Epithelial cell of proximal tubule (primary cell): ENCODE results near the gene ROR1. TPM values are rescaled to one million over a fixed set of nuclear protein-coding genes. Genes with fewer than 3 reads are reported as not detected.

Experiments used
- DNase-seq: peaks from one replicate; pipeline ENCODE4 v3.0.0-alpha.2; 2011; ENCODE audit warnings: low read depth
- H3K4me3 ChIP-seq: 2 replicates; pipeline ENCODE4 v1.5.1; 2011; ENCODE audit warnings: low read depth, mild to moderate bottlenecking, low read length
- CTCF ChIP-seq: conservative IDR thresholded peaks from 2 replicates; pipeline ENCODE4 v1.5.1; 2012; ENCODE audit warnings: low read depth, mild to moderate bottlenecking, low read length
- total RNA-seq: library from RNA; depleted of rRNA; stranded (reverse); fragments of >200 nt; gene quantifications from 2 replicates; pipeline ENCODE4 v1.2.3, GENCODE V29; 2015

ROR1 gene
- total RNA-seq, 1 donor from 2014 or later: 5.9 TPM

- DNase-seq: no peak
- H3K4me3 ChIP-seq: no peak overlapping the region
- no peak for TF ChIP-seq CTCF
These were observed 82.1 kb downstream of the ROR1 start for GRCh38 chr1:63855942-63856341.

- no peak for TF ChIP-seq CTCF
- H3K4me3 ChIP-seq: no peak overlapping the region
These were observed 83.1 kb downstream of the ROR1 start for GRCh38 chr1:63856924-63857323.

GRCh38 chr1:63857478-63857877 lies 83.7 kb downstream of the ROR1 start:
- H3K4me3 ChIP-seq: no peak overlapping the region
- no peak for DNase-seq
- TF ChIP-seq CTCF: no peak

More at GRCh38 chr1:63856924-63857323, 83.1 kb downstream of the ROR1 start:
- DNase-seq: no peak

GRCh38 chr1:63858153-63858552 lies 84.3 kb downstream of the ROR1 start:
- no peak for DNase-seq
- no peak for TF ChIP-seq CTCF
- no peak overlapping the region for H3K4me3 ChIP-seq

- DNase-seq: no peak
- no peak overlapping the region for H3K4me3 ChIP-seq
- no peak for TF ChIP-seq CTCF
These were observed 85.9 kb downstream of the ROR1 start for GRCh38 chr1:63859480-63860275.

GRCh38 chr1:63861052-63861691 lies 87.4 kb downstream of the ROR1 start:
- no peak overlapping the region for H3K4me3 ChIP-seq
- no peak for TF ChIP-seq CTCF
- DNase-seq: no peak
